Renal pelvis (tissue), 4 donors: ENCODE measurements around the gene PPP1R13B. TPM values are rescaled to one million over a fixed set of nuclear protein-coding genes. Genes with fewer than 3 reads are reported as not detected.
"Not testable (repeated sequence)": the region's sequence is repeated elsewhere in the genome, so short reads cannot be mapped to it uniquely, and the experiment has no call there.

Experiments used
- DNase-seq: peaks from one replicate; pipeline ENCODE4 v3.0.0-alpha.2; 2013
- polyA plus RNA-seq, 3 donors: library from polyadenylated mRNA; unstranded; fragments of 120-200 nt; gene quantifications; one replicate each; pipeline ENCODE4 v1.2.1, GENCODE V29; 2013; ENCODE audit not compliant: insufficient read length in 3 of 3

The PPP1R13B gene
- polyA plus RNA-seq, 3 donors, result 29.6 to 43.6 (median 41.0) TPM

DNA sequence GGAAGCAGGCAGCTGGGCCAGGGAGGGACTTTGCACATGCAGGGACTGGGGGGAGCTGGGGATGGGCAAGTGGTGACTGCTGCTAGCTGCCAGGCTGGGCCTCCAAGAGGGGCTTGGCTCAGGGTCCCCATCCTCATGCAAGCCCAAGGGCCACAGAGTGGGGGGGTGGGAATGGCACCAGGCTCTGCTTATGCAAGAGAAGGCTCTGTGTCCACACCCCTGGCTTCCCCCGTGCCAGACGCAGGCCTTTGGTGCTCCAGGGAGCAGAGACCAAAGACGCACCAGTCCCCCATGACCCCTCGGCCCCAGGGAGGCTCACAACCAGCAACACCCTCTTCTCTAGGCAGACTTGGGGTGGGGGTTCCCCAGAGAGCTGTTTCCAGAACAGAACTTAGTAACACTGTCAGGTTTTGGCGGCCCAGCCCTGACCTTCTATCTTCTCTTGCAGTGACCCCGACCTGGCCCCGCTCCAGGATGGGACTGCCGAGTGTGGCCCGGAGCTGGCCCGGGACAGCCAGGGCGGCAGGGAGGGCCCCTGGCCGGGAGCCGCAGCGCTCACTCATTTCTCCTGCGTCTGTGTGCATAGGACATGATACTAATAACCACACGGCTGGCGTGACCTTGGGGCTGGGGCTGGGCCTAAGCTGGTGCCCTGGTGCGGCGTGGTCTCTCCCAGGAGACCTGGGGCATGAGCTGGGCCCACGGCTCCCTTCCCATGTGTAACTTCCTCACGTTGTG is 146.5 kb downstream of the PPP1R13B start:
- no peak for DNase-seq

DNA sequence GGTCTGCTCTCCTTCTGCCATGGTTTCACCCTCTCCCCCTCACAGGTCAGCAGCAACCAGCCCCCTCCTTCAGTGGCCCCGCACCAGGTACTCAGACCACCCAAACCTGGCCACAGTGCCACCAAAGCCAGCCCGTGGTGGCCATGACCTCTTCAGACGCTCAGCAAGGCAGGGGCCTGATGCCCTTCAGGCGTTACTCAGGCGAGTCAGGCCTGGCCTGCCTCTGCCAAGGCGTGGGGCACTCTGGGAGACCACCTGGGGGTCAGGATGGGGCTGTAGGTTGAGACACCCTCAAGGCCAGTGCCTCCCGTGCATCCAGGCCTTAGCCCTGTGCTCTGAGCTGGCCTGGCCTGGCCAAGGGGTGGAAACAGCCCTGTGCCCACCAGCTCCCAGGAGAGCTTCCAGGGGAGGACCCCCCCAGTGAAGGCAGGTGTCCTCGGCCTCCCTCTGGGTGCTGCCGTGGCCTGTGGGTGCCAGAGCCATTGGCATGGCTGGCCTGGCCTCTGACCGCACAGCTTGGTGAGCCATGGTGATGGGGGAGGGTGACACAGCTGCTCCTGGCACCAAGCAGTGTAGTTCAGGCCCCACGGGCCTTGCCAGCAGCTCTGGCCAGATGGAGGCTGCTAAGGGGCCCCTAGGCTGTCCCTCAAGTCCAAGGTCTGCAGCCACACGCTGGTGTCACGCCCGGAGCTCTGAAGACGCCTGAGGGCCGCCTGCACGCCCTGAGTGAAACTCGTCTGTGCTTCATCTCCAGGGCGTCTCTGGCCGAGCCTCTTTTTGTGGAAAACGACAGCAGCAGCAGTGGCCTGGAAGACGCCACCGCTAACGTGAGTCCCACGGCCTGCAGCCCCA is 147.2 kb downstream of the PPP1R13B start:
- no peak for DNase-seq

DNA sequence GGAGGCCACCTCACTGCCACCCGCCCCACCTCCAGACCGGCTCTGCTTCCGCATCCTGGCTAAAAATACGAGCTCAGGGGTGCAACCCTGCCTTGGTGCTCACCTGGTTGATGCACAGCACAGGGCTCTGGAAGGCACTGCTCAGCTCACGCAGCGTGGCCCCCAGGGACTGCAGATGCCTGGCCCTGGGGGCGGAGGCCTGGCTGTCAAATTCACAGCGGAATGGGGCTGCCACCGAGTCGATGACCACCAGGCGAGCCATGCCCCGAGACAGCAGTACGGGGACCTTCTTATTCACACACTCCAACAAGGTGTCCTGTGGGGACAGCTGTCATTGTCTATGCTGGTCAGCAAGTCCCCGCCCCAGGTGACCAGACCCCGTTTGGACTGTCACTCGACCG is 148.1 kb downstream of the PPP1R13B start:
- DNase-seq, result no peak

DNA sequence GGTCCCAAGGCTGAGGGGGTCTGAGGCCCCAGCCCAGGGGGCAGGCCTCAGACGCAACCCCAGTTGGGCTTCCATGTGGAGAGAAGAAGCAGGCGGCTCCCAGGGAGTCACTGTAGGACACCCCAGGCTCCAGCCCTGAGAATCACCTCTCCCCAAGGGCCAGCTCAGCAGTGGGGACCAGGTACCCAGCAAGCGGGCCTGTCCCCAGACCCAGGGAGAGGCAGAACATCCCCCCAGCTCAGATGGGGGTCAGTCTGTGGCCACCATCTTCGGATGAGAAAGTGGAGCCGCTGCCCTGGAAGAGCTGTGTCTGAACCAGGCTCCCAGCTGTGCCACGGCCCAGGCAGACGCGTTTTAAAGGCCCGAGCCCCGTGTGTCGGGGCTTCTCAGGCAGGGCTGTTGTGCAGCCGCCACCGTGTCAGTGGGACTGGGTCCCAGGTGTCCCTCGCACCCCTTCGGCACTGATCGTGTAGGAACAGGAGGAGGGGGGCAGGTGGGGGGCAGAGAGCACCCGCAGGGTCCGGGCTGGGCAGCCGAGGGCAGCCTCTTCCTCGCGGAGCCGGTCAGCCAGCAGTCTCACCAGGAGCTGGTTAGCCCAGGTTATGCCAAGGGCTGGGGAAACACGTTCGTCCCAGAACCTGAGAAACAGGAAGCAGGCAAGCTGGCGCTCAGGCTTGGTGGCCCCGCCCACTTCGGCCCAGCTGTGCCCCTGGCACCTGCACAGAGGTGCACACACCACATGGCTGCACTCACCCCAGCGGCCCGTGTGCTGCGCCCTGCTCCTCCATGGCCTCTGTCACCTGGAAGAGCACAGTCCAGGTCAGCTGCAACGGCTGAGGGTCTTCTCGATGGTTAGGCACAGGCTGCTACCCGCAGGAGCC is 148.8 kb downstream of the PPP1R13B start:
- DNase-seq, result no peak

DNA sequence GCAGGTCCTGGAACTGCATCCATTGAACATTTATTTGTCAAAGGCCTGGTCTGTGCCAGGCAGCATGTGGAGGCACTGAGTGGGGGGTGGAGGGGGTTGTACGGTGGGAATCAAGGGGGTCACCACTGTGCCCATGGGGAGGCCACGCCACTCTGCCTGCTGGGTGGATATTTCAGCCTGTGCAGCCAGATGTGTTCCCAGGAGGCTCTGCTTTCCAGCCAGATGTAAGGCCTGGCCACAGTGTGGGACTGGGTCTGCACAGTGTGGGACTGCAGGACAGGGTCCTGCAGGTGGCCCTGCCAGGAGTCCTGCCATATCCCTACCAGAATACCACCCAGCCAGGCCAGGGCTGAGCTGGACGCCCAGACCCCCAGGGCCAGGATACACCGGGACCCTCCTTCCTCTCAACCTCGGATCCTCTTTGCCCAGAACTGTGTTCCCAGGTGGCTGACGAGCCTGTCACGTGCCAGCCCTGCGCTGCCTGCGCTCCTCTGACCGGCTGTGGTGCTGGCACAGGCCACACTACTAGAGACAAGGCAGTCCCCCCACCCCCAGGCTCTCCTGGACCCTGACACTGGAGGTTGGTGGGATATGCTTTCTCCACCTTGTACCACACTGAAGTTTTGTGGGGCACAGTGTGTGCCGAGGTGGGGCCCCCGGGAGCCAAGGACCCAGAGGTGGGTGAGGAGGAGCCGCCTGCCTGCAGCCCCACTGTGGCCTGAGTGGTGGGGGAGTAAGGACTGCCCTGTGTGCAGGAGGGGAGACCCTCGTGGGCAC is 149.6 kb downstream of the PPP1R13B start:
- DNase-seq, result no peak

DNA sequence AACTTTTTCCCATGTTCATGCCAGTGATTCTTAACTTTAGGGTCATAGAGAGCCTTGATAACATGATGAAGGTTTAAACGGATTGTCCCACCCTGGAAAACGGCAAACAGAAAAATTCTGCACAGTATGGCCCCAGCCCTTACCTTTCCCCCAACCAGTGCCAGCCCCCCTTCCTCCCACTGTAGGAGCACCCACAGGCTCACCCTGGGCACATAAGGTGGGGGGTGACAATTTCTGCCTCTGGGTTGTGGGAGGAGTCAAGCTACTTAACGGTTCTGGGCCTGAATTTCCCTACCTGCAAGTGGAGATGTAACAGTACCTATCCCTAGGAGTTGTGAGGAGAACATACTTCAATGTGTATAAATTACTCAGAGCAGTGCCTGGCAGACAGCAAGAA is 150.2 kb downstream of the PPP1R13B start:
- no peak for DNase-seq

DNA sequence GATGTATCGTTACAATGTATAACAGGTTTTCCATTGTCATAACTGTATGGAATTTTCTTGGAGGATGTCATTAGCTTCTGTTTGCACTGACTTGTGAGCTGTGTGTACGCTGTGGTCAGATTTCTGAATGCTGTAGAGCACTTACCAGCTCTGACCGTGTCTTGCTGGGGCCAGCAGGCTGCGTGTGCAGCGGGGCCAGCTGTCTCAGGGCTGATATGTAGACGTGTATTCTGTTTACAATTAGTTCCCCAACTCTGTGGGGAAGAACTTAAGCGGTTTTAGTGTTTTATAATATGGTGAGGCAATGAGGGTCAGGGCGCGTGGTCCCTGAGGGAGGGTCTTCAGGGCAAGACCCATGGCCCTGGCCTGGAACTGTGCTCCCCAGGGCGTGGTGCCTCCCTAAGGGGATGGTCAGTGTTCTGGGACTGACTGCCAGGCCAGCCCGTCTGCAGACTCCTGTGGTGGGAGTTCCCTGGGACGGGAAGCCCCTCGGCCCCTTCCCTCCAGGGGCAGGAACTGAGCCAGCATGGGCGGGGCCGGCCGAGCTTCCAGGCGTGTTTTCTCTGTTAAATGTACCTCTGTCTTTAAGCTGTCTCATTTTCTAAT is 150.8 kb downstream of the PPP1R13B start:
- no peak for DNase-seq

DNA sequence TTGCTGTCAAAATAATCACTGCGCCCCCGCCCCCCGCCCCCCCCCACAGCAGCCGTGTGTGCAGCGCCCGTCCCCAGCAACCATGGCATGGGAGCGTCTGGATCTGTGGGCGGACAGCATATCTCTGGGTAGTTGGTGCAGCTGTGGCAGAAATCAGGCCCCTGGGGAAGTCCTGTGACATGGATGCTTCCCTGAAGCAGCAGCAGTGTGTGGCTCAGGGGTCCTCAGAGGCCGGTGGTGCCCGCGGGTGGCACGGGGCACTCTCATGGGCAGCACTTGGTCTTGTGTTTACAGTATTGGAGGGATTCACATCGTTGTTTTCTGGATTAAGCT is 151.3 kb downstream of the PPP1R13B start:
- DNase-seq, result no peak

DNA sequence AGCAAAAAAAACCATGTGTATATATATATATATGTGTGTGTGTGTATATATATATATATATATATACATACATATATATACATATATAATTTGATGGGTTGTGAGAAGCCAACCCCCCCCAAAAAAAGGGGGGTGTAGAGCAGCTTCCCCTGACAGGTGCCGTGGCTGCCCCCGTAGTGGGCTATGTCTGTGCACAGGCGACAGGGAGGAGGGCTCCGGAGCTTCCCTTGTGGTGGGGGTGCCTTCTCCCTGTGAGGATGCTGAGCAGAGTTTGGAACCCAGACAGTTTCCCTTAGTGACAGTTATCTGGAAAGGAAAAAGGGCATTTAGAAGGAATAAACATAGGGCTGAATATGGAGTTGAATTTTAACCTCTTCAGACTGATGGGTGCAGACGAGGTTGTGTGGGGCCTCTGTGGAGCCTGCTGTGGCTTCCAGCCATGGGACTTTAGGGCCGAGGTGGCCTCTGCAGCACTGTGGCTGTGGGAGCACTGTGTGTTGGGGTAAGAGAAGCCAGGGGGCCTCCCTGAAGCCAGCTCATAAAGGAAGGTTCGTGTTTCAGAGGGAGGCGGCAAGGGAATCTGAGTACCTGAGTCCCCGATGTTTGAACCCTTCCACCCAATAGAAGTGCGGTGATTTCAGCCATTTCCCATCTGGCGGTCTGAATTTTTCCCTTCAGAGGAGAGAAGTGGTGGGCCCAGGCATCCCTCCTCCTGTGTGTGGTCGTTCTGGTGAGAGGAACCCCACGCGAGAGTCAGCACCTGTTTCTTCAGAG is 151.9 kb downstream of the PPP1R13B start:
- no peak for DNase-seq

DNA sequence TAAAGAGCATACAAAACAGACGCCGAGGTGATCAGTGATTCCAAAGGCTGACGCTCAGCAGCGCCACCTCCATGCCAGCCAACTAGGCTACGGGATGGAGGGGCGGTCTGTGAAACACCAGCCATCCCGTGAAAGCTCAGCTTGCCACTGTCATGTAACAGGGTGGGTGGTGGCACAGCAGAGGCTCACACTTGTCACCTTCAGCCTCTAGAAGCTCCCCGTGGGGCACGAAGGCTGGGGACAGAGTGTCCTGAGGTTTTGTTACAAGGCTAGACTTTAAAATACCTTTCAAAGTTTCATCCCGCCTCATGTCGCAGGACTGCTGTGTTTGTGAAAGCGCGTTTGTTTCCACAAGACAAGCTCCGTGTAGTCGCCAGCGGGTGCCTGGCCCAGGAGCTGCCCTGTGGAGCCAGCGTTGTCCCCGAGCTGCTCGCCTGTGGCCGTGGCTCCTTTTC is 152.8 kb downstream of the PPP1R13B start:
- no peak for DNase-seq

DNA sequence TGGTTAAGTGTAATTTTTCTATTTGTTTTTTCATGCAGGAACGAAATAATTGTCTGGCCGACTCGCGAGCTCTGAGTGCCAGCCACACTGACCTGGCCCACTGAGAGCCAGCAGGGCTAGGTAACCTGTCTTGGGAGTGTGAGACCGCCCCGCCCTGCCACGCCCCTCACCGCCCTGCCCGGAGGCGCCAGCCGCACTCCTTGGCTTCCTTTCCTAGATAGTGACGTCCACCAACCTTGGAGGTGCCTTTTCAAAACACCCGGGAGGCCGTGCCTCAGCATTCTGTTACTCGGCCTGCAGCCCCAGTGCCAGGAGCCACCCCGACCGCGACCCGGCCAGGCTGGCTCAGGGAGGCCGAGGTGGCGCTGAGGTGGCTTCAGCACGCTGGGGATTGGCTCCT is 153.9 kb downstream of the PPP1R13B start:
- DNase-seq, result no peak

DNA sequence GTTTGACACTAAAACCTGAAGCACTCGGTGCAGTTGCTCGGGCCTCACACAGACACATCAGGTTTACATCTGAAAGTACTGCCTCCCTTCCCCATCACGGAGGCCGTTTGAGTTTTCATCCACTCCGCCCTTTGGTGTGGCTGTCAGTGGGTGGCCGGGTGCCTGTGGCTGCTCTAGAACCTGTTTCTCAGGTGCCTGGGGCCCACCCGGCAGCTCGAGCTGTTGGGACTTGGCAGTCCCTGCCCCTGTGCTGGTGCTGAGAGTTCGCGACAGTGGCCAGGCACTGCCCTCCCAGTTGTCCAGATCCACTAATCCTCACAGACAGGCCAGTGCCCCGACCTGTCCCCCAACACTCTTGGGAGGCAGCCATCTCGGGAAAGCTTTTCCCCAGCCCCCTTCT is 154.5 kb downstream of the PPP1R13B start:
- no peak for DNase-seq

DNA sequence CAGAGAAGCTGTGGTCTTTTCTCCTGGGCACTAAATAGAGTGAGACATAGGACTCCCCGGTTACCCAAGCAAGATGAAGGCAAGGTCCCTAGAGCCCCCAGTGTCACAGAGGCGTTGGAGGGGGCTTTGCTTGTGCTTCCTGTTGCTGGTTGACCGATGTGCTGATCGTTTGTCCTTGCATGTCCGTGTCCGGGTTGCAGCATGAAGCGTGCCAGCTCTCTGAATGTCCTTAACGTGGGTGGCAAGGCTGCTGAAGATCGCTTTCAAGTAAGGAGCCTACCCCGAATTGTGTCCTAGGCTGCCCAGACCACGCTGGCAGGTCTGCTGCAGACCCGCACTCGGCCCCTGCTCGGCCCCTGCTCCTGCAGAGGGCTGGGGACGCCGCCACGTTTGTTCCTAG is 155.2 kb downstream of the PPP1R13B start:
- no peak for DNase-seq

DNA sequence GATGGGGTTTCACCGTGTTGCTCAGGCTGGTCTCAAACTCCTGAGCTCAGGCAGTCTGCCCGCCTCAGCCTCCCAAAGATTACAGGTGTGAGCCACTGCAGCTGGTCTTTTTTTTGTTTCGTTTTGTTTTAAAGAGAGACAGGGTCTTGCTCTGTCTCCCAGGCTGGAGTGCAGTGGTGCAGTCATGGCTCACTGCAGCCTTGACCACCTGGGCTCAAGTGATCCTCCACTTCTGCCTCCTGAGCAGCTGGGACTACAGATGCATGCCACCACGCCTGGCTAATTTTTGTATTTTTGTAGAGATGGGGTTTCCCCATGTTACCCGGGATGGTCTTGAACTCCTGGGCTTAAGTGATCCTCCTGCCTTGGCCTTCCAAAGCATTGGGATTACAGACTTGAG is 155.7 kb downstream of the PPP1R13B start:
- not testable (repeated sequence) for DNase-seq

DNA sequence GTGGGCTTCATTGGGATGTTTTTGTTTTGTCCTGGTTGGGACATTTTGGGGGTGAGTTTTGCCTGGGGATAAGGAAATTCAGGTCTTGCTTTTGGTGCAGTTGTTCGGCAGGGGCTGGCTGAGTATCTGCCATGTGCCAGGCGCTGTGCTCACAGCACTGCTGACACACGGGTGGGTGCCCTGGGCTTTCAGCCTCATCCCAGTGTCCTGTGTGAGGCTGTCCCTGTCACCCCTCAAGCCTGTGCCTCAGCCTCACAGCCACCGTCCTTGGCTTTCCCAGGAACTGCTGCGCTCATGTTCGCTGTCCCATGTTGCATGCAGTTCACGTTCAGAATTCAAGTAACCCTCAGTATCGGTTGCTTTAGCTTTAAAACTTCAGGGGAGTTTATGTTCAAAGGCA is 157.0 kb downstream of the PPP1R13B start:
- DNase-seq, result no peak

DNA sequence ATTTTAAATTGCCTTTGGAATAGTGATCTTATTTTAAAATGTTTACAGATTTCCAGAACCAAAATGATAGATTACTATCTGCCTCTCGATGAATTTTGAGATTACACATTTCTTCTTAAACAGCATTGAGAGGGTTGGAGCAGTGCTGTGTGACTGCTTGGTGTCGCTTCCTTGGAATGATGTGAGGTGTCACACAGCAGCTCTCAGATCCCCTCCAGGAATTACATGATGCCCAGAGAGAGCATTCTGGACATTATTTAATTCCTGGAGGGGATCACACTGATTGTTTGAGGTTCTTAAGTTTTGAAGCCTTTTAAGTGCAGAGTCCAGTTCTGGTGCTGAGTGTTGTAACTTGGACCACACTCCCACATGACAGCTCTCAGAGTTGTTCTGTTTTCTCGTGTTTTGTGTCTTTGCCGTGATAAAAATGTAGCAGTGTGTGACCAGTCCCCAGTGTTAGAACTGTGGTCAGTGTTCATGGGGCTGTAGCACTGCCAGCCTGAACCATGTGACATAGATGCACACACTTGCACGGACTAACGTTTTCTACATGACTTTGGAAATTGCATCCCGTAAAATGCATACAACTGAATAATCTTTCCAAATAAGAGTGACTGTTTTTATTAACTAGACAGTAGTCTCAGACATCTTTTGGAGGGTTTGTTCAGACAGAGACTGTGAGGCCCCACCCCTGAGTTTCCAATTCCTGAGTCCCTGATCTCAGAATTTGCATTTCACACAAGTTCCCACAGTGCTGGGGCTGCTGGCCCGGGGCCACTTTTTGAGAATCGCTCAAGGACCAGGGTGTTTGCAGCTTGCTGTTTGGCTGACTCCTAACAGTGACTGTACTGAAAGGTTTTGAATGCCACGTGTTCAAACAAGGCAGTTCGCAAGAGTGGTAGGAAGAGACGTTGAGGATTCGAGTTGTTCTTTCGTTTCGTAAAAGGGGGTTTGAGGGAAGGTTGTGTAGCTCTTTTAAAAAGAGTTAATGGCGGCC is 158.2 kb downstream of the PPP1R13B start:
- DNase-seq, result no peak

DNA sequence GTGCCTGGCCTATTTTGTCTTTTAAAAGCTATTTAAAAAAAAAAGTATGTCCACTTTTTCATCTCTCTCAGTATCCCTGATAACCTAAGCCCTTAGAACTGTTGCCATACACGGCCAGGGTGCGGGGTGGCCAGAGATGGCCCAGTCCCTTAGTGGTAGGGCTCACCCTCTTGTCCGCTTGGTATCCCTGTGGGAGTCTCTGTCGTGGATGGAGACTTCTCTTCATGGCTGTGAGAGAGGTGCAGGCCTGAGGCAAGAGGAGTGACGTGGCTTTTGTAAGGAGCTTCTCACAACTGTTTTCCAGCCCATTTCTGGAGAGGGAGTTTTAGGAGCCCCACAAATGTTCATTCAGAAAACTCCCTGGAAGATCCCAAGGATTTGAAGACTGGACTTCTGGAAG is 158.9 kb downstream of the PPP1R13B start:
- no peak for DNase-seq

DNA sequence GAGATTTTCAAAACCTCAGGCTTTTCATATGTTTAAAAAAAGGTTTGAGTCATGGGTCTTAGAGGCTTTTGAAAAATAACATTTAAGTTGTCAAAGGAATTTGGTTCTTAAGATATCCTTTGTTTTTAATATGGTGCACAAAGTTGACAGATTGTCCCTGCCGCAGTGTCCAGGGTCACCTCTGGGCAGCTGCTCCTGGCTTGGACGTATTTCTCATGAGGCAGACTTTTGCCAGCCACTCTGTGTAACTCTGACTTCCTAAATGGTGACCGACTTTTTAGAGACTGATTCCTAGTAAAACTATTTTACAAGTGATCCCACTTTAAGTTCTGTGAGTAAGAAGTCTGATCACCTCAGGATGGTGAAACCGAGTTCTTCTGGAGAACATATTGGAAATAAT is 159.7 kb downstream of the PPP1R13B start:
- no peak for DNase-seq
